GM12872 (cell line): ENCODE data around the gene ACSL3.

Experiments
- CTCF ChIP-seq: IDR thresholded peaks from 3 replicates; pipeline ENCODE4 v1.5.1; 2011; ENCODE audit warnings: low read depth, mild to moderate bottlenecking, low read length, moderate library complexity; ENCODE audit not compliant: insufficient read depth

The ACSL3 gene

GRCh38 chr2:222871291-222871690, 10.5 kb downstream of the ACSL3 start:
- TF ChIP-seq CTCF, result no peak

GRCh38 chr2:222872551-222872950, 11.7 kb downstream of the ACSL3 start:
- no peak for TF ChIP-seq CTCF

- TF ChIP-seq CTCF, result no peak
Observed at GRCh38 chr2:222875482-222875881, 14.6 kb downstream of the ACSL3 start.

GRCh38 chr2:222876947-222877346, 16.1 kb downstream of the ACSL3 start:
- no peak for TF ChIP-seq CTCF

GRCh38 chr2:222877556-222878300, 16.9 kb downstream of the ACSL3 start:
- no peak for TF ChIP-seq CTCF

GRCh38 chr2:222878301-222878876, 17.6 kb downstream of the ACSL3 start:
- no peak for TF ChIP-seq CTCF

GRCh38 chr2:222878877-222879603, 18.2 kb downstream of the ACSL3 start:
- no peak for TF ChIP-seq CTCF
